HG02973 (cell line): ENCODE measurements around the gene EGFR.

Experiments
- ATAC-seq: cut with Tn5 transposase; IDR thresholded peaks from one replicate; pipeline ENCODE4 v1.9.1; 2021; ENCODE audit warnings: moderate library complexity; ENCODE audit not compliant: unreplicated experiment

The EGFR gene

DNA sequence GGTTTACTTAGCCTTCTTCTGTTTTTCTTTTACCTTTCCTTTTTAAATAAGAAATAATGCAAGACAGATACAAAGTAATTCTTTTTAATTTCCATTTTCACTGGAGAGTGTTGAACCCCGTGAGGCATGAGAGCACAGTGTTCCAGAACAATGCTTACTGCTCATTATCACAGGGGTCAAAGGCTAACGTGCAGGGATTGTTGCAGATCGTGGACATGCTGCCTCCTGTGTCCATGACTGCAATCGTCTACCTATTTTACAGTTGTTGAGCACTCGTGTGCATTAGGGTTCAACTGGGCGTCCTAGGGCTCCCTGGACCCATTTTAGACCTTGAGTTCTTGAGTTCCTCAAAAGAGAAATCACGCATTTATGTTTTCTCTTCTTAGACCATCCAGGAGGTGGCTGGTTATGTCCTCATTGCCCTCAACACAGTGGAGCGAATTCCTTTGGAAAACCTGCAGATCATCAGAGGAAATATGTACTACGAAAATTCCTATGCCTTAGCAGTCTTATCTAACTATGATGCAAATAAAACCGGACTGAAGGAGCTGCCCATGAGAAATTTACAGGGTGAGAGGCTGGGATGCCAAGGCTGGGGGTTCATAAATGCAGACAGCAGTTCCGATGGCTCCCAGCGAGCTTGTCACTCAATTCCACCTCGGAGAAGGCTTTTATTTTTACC is 124.2 kb downstream of the EGFR start:
- no peak for ATAC-seq

DNA sequence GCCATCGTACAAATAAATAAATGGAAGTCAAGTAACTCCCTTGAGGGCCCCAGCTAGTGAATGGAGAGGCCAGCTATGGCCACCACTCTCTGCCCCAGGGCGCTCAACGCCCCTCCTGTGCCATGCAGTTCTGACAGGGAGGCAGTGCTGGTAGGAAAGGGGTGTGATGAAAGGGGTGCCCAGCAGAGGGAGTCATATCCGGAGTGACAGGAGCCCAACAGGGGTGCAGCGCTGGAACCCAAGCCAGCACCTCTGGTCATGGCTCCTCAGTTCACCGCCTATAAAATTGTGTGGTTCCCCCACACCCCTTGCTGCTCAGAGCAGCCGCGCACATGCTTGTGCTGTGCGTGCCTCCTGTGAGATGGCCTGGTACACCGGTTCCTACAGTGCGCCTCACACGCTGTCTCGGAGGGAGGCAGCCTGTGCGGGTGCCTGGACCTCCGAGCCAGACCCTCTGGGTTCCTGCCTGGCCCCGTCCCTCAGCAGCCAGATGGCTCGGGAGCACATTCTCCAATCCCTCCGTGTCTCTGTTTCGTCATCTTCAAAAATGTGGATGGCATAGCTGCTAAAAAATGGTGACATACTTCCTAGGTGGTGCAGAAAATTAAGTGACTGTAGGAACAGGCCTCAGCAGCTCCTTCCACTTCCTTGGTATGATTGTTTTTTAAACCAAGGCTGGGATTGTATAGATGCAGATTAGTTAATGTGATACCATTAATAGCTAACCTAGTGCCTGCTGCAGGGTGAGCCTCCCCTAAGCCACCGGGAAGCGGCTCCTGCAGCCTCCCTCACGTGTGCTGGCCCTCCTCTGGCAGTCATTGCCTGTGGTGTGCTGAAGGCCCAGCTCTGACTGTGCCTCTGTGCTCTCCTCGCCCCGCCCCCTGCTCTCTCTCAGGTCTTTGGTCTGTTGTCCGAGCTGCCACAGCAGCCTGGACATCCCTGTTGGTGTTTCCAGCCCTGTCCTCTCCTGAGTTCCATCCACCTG is 125.8 kb downstream of the EGFR start:
- ATAC-seq = no peak

GRCh38 chr7:55145606-55146005 is 126.8 kb downstream of the EGFR start:
- ATAC-seq = no peak

DNA sequence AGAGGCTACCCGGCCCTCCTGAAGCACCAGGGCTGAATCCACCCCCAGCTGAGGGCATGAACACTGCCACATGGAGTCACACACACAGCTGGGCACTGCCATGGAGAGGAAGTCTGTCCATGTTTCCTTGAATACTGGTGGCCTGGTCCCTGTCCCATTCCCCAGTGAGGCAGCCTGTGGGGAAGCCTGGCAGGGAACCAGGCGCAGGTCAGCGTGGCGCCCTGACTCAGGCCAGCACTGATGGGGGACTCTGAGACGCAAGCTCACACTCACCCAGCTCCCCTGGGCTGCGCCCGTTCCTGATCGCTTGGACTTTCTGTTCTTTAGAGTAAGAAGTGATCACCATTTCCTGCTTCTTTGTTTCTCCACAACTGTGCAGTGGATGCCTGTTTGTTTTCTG is 128.3 kb downstream of the EGFR start:
- ATAC-seq = no peak

- ATAC-seq = no peak
Observed at GRCh38 chr7:55147736-55148135, 128.9 kb downstream of the EGFR start.

- ATAC-seq = no peak
Observed at GRCh38 chr7:55148571-55148970, 129.8 kb downstream of the EGFR start.

DNA sequence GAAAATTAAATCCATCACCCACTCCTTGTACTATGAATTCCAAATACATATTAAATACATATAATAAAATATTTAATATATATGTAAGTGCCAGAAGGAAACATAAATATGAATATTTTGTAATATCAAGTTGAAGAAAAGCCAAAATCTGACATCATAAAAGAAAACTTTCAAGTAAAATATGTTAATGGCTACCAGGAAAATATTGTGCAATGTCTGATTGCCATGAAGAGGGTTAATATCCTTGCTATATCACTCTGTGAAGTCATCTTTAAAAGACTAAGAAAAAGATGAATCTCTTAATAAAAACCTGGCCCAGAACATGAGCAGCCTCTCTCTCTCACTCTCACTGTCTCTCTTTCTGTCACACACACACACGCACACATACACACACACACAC is 130.2 kb downstream of the EGFR start:
- ATAC-seq = no peak

GRCh38 chr7:55150166-55150565 is 131.3 kb downstream of the EGFR start:
- no peak for ATAC-seq

DNA sequence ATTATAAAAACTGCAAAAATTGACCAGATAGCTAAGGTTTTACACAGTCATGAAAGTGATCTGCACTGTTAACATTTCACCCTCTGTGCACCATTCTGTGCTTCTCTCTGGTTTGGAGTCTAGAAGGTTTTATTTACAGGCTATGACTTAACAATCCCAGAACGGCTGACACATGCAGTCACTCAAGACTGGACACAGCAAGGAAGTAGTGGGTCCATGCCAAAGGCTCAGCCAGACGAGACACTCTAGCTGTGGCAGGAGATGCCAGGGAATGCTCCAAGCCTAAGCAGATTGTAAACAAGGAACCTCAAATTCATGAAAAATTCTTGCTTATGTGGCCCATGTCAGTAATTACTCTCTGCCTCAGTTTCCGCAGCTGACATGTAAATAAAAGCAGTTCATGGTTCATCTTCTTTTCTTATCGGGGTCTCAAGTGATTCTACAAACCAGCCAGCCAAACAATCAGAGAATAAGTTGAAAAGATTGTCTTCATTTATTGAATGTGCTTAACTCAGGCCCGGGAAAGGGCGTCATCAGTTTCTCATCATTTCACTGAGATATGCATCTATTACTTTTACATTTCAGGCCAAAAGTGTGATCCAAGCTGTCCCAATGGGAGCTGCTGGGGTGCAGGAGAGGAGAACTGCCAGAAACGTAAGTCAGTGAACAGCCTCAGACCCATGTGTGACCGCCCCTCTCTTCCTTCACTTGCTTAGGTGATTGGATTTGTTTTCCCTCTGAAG is 132.1 kb downstream of the EGFR start:
- no peak for ATAC-seq

DNA sequence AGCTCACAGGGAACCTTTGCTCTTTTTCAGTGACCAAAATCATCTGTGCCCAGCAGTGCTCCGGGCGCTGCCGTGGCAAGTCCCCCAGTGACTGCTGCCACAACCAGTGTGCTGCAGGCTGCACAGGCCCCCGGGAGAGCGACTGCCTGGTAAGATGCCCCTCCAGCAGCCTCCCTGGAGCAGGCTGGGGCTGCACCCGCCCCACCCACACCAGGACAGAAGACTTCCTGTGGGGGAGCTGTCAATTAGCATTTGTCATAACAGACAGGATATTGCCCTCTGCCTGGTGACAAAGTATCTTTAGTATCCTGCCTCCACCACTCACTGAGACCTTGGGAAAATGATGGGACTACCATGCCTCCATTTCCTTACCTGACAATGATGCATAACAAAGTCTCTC is 133.7 kb downstream of the EGFR start:
- no peak for ATAC-seq

DNA sequence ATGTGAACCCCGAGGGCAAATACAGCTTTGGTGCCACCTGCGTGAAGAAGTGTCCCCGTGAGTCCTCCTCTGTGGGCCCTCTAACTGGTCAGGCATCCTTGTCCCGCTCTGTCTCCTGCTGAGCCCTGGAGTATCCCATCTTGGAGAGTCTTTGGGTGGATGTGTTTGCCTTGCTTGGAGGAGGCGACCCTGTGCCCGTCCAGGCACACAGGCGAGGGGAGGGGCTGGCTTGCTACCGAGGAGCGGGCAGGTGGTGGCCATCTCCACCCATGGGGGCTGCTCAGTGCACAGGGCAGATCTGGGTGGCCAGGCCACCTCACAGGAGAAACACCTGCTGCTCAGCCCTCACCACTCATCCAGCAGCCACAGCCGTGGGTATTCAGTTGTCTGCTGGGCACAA is 135.3 kb downstream of the EGFR start:
- ATAC-seq = no peak

DNA sequence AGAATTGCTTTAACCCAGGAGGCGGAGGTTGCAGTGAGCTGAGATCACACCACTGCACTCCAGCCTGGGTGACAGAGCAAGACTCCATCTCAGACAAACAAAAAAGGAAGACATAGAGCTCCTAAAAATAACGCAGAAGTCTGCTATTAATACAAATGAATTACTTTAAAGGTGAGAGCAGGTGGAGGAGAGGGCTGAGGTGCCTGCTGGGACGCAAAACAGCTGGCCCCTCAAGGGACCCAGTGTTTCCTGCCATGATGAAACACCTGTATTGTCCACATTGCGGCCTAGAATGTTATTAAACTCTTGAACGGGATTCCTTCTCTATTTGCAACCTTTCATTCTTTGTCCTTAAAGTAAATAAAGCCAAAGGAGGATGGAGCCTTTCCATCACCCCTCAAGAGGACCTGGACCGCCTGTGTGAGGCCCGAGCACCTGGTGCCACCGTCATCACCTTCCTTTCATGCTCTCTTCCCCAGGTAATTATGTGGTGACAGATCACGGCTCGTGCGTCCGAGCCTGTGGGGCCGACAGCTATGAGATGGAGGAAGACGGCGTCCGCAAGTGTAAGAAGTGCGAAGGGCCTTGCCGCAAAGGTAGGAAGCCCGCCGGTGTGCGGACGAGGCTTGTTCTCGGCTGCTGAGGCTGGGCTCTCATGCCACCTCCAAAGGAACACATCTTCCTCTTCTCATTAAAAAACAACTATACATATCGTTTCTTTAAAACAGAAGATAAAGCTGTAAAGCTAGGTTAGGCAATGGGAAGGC is 136.7 kb downstream of the EGFR start:
- ATAC-seq = no peak

GRCh38 chr7:55156919-55157763 is 138.3 kb downstream of the EGFR start:
- ATAC-seq = no peak

DNA sequence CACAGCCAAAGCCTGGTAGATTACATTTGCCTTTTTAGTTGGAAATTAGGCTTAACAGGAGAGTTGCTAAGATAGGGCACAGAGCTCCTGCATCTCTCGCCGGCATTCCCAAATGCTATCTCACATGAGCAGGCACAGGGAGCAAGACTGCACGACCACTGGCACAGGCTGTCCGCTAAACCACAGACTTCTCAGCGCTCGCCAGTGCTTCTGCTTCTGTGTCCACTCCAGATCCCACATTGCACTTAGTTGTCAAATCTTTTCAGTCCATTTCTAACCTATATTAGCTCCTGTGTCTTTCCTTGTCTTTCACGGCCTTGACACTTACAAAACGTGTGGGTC is 138.9 kb downstream of the EGFR start:
- ATAC-seq = no peak

GRCh38 chr7:55158541-55159382 is 139.9 kb downstream of the EGFR start:
- ATAC-seq = no peak

GRCh38 chr7:55160539-55160938 is 141.7 kb downstream of the EGFR start:
- ATAC-seq = no peak

DNA sequence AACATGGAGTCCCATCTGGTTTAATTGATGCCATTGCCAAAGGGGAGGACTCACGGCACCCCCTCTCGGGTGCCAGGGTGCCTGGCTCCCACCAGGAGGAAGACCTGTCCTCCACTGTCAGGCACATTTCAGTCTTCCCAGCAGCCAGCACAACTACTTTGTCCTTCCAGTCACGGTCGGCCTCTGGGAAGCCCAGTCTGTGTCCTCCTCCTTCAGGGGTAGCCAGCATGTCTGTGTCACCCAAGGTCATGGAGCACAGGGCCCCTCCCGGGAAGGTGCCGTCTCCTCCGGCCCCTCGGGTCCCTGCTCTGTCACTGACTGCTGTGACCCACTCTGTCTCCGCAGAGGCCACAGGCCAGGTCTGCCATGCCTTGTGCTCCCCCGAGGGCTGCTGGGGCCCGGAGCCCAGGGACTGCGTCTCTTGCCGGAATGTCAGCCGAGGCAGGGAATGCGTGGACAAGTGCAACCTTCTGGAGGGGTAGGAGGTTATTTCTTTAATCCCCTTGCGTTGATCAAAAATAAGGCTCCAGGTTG is 142.4 kb downstream of the EGFR start:
- ATAC-seq = no peak

DNA sequence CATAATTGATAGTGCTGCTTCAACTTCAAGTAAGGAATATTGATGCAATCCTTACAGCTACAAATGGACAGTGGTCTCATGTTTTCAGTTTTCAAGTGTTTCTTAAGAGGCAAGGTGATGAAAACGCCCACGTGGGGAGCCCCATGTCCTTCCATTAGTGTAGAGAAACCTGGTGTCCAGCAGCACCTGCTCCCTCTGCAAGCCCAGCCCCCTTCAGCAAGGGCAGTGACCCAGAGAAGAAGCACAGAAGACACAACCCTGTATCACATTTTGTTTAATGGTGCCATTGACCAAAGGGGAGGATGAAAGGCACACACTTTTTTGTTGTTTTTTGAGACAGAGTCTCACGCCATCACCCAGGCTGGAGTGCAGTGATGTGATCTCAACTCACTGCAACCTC is 143.7 kb downstream of the EGFR start:
- no peak for ATAC-seq

DNA sequence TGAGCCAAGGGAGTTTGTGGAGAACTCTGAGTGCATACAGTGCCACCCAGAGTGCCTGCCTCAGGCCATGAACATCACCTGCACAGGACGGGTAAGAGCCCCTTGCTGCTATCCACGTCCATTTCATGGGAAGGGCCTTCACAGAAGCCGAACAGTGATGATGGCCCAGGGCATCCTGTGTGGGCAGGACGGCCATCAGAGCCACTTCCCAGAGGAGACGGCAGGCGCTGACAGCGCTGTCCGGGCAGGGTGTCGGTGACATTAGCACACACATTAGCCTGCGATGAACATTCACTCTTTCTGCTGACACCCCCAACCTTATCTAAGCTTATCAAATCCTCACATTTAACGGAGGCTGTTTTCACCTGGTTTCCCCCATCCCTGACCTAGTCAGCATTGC is 144.9 kb downstream of the EGFR start:
- ATAC-seq = no peak
